Testis (tissue), 3 donors: Measurements from ENCODE around the gene CARD9. TPM values are rescaled to one million over a fixed set of nuclear protein-coding genes. Genes with fewer than 3 reads are reported as not detected.

Experiments used
- DNase-seq: peaks from one replicate; pipeline ENCODE4 v3.0.0-alpha.2; 2019
- H3K27ac ChIP-seq, 2 donors: fragments of 200-600 bp; sonication (generic); one replicate each; pipeline ENCODE4 v1.5.1; 2019
- H3K27me3 ChIP-seq: fragments of 200-600 bp; sonication (generic); one replicate; pipeline ENCODE4 v1.5.1; 2019
- H3K36me3 ChIP-seq: fragments of 200-600 bp; sonication (generic); one replicate; pipeline ENCODE4 v1.5.1; 2017; ENCODE audit warnings: low read depth; ENCODE audit errors: missing control alignments
- H3K4me1 ChIP-seq: fragments of 200-600 bp; sonication (generic); one replicate; pipeline ENCODE4 v1.5.1; 2019
- H3K4me3 ChIP-seq, 2 donors: fragments of 200-600 bp; sonication (generic); one replicate each; pipeline ENCODE4 v1.5.1; 2017 to 2019
- H3K9me3 ChIP-seq: fragments of 200-600 bp; sonication (generic); one replicate; pipeline ENCODE4 v1.5.1; 2017
- CTCF ChIP-seq, 3 experiments: fragments of 450-650 bp in 2 of 3; fragments of 200-600 bp in 1 of 3; sonication (generic) in 1 of 3; IDR thresholded peaks; one replicate each; pipeline ENCODE4 v1.5.1; 2016 to 2019; ENCODE audit warnings: antibody characterized with exemption in 3 of 3, mild to moderate bottlenecking in 2 of 3, moderate library complexity in 1 of 3
- POLR2A ChIP-seq: fragments of 450-650 bp; IDR thresholded peaks from one replicate; pipeline ENCODE4 v1.6.1; 2017; ENCODE audit warnings: antibody characterized with exemption, mild to moderate bottlenecking, moderate library complexity
- WGBS, 2 donors: methylation state at CpG; one replicate each; pipeline ENCODE4 v1.1.5; 2018; 5-methylcytosine and 5-hydroxymethylcytosine counted together
- intact Hi-C: fragments of 100-400 bp; cut with DNase I; formaldehyde crosslinking; loops from one replicate; pipeline ENCODE4 v1.15.1; 2023; ENCODE audit warnings: low total_unique reads
- polyA plus RNA-seq: library from polyadenylated mRNA; stranded (reverse); fragments of 350-450 nt; fragmentation: Illumina TruSeq; extraction: RNeasy Lipid Tissue Mini Kit (QIAGEN cat#74804); gene quantifications from one replicate; pipeline ENCODE4 v1.2.3, GENCODE V29; 2014; ENCODE audit warnings: low read depth, low replicate concordance; ENCODE audit not compliant: insufficient read depth
- total RNA-seq, 2 donors: library from RNA; depleted of rRNA; stranded (reverse); fragments of >200 nt; gene quantifications; one replicate each; pipeline ENCODE4 v1.2.3, GENCODE V29; 2016

Gene CARD9
- total and polyA plus RNA-seq, 3 donors from 2014 or later = 1.8 to 3.7 (median 3.5) TPM

DNA sequence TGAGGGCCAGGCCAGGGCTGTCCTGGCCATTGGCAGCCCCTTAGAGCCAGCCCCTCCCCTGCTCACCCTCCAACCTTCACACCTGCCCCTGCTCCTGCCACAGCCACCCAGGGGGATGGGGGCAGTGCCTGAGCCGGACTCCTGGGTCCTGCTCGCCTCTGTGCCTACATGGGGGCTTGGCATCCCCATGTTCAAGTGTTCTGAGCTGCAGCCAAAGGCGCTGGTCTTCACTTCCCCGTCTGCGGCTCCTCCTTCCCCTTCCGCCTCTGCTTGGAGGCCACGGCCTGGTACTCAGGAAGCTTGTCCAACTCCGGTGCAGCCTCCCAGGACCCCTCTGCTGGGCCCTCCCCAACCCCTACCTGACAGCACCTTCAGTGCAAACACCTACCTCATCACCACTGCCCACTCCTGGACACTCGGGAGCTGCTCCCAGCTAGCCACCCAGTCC is 7.7 kb downstream of the CARD9 start:
- Histone ChIP-seq H3K36me3 (no peaks in the 10 kb centered on the region), H3K27me3 (no peaks in the 10 kb centered on the region), H3K4me1 (peaks cover 7% of the 10 kb centered on the region), H3K4me3 (no peak overlapping the region), H3K9me3 (no peaks in the 10 kb centered on the region), H3K27ac (no peak overlapping the region)
- no peak for DNase-seq
- WGBS, 2 donors = 75 to 78% methylated on average over 8 to 9 of the region's 9 CpGs
- TF ChIP-seq CTCF (IDR thresholded peaks at IDR 0.05) (no peak), POLR2A (no peak)
- intact Hi-C loops = no loop called here

GRCh38 chr9:136364942-136365774 is 8.3 kb downstream of the CARD9 start:
- Histone ChIP-seq H3K4me1 (peaks cover 7% of the 10 kb centered on the region), H3K4me3 (peak overlapping the region in 1 of 2 donors; percentile 8), H3K36me3 (no peaks in the 10 kb centered on the region), H3K9me3 (no peaks in the 10 kb centered on the region), H3K27me3 (no peaks in the 10 kb centered on the region), H3K27ac (no peak overlapping the region)
- intact Hi-C loops = no loop called here
- no peak for TF ChIP-seq CTCF (IDR thresholded peaks at IDR 0.05)
- no peak for TF ChIP-seq POLR2A
- DNase-seq = no peak
- WGBS, 2 donors = 66 to 68% methylated on average over 13 to 27 of the region's 31 CpGs

DNA sequence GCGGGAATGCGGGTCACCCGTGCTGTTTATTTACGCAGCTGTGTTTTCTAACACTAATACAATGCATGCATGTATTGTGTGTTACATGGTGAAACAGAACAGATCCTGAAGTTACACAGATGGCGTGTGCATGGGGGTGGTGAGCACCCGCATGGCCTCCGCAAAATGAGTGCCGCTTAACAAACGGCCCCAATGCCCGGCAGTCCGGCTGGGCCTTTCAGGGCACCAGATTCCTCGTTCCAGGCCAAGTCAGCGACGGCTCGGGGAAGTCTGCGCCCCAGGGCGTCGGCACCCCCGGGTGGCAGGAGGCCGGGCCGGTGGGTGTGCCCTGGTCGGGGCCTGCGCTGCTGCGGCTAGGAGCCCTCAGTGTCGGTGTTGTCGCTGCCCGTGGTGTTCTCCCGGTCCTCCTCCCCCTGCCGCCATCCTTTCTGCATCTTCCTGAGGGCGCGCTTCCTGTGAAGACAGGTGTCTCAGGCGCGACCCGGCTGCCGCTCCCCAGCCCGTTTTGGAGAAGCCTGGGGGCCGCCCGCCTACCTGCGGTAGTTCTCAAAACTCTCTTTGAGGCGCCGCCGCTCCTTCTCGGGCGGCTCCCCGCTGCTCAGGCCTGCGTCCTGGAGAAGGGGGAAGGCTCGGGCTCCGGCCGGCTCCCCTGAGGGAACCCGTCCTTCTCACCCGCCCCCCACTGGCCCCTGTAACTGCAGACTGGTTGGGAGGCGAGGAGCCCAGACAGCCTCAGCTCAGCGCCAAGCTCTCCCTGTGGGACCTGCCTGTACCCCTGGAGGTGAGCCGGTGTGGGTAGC is 9.3 kb downstream of the CARD9 start:
- no peaks in the 10 kb centered on the region for H3K27me3 ChIP-seq
- TF ChIP-seq CTCF (IDR thresholded peaks at IDR 0.05) = no peak
- TF ChIP-seq POLR2A = no peak
- H3K27ac ChIP-seq = peak overlapping the region in 1 of 2 donors; percentile 94
- WGBS, 2 donors = 44 to 45% methylated on average over 13 to 54 of the region's 54 CpGs
- intact Hi-C loops = no loop called here
- H3K4me3 ChIP-seq = peak overlapping the region; percentile 8 to 96
- DNase-seq = no peak
- H3K9me3 ChIP-seq = no peaks in the 10 kb centered on the region
- no peaks in the 10 kb centered on the region for H3K36me3 ChIP-seq
- H3K4me1 ChIP-seq = peaks cover 7% of the 10 kb centered on the region

GRCh38 chr9:136363106-136363948 is 10.1 kb downstream of the CARD9 start, which contains the start of gene DNLZ:
Gene DNLZ (minus strand): TSS chr9:136363744. CDS start chr9:136363714, 30 bp downstream.
- DNase-seq = peak; percentile 97
- Histone ChIP-seq H3K9me3 (no peaks in the 10 kb centered on the region), H3K27me3 (no peaks in the 10 kb centered on the region), H3K27ac (peak within 1 kb of the TSS; percentile 70 to 94), H3K4me3 (peak within 1 kb of the TSS; percentile 71 to 96), H3K36me3 (no peaks in the 10 kb centered on the region), H3K4me1 (peaks cover 7% of the 10 kb centered on the region)
- intact Hi-C loops = no loop called here
- TF ChIP-seq CTCF (IDR thresholded peaks at IDR 0.05) (peak; percentile 99), POLR2A (no peak)
- 1 to 3% methylated on average over 11 to 94 of the region's 97 CpGs for WGBS, 2 donors
